SHP77 treated with DMSO at 0.1 percent for 48 hours (cell line): ENCODE data around the gene SIM1.
"Not testable (repeated sequence)": the region's sequence is repeated elsewhere in the genome, so short reads cannot be mapped to it uniquely, and the experiment has no call there.

Source experiments
- DNase-seq: peaks from one replicate; lab custom pipeline; 2025; lab: John Stamatoyannopoulos, UW

The SIM1 gene

DNA sequence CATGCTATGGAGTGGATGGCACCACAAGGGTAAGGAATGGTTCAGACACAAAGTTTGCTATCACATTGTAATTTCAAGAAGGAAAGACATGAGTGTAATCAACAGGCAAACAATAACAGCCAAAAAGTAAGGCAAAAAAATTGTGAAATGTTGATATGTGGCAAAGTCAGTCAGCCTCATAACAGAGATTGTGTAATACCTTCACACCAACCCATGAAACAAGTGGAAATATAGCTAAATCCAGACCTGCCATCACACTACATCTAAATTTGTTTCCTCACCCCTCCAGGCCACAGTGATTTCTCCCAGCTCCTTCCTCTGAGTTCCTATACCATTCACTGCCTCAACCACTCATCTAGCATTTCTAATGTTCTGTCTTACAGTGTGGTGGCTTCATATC lies 37.3 kb downstream of the SIM1 start:
- no peak for DNase-seq

DNA sequence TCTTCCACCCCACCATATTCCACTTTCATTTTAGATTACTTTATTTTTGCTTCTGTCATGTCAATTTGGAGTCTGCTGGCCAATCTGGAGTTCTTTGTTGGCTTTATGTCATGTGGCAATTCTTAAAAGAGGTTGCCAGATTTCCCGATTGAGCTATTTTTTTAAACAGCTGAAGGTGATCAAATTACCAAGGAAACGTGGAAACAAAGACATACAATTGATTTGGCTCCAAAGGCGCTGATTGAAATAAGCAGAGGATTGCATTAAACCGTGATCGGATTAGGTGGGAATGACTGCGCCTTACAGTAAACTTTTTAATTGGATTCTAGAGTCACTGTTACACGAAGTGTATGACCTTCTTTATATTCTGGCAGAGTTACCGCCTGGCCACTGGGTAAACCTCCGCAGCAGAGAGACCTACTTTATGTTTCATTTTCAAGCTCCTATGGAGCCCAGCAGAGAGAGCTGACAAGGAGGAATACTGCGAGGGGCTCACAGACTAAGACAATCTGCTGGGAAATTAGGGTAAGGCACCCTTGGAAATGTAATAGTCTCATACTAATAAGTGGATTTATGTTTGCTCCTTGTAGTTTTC lies 37.9 kb downstream of the SIM1 start:
- no peak for DNase-seq

DNA sequence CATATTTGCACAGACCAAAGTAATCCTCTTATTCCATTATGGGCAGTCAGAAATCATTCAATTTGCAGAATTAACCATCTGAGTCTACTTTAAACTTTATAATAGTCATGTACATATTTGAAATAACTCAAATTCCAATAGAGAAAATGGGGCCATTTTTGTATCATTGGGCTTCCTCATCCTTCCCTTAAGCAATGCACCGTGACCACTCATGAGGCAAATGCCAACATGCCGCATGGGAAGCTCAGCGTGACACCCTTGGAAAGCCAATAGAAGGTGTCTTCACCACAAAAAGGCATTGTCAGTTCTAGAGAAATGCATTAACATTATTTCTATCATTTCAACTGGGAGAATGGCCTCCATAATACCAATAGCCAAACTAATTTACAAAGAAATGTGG lies 38.5 kb downstream of the SIM1 start:
- DNase-seq, result no peak

DNA sequence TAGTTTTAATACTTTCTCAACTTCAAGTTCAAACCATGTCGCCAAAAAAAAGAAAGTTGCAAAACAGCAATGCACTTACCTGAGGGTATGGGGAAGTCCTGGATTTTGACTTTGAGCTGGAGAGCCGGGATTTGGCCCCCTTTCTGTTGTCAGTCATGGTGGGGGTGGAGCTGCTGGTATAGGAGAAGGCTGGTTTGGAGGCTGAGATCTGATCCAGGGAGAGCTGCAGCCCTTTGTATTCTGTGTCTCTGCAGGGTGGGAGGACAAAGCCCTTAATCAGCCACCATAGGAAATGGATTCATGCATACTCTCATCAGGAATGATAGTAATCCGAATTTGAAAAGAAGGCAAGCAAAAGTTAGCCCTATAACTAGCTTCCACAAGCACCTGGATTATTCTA lies 44.0 kb downstream of the SIM1 start:
- no peak for DNase-seq

DNA sequence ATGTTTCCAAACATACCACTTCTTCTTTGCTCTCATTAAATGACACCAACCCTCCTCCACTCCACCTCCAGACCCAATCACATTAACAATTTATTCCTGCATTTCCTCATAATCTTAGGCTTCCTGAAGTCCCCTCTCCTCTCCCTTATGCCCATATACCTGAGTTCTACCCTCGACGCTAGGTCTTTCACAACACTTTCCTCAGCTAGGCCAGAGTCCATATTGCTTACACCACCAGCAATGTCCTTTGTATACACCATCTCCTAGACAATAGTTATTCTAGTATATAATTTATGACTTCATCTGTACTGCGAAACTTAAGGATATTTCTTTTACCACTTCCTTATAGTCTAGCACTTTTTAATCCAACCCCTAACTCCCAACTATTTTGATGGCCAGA lies 47.7 kb downstream of the SIM1 start:
- no peak for DNase-seq

DNA sequence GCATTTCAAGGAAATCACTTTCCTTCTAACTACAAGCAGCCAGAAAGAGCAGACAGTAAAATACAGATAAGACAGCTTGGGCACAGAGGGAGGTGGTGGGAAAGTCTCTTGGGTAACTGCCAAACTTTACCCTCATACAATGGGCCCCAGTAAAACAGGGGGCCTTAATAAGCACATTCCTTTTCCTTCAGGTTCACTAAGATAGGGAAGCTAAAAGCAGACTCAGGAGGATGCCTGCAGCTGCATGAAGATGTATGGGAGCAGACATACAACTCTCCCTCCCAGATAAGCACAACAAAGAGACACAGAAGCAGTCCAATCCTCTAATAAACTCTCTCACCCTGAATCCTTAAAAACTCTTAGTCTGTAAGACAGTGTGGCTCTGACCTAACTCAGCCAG lies 49.0 kb downstream of the SIM1 start:
- no peak for DNase-seq

DNA sequence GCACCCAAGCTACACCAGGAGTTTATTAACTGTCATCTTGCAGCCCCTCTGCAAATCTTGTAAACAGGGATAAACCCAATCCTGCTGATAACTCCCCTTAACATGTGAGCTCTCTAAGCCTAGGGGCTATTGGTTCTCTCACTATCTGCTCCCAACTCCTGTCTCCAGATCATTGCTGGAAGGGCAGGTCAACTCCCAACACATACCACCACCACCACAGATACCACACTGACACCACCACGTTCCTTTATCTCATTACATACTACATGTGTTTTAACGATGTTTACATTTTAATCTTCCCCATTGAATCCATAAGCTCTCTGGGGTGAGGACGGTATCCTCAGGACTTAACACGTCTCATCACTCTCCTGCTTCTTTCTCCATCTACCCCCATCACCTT lies 51.8 kb downstream of the SIM1 start:
- DNase-seq, result no peak

DNA sequence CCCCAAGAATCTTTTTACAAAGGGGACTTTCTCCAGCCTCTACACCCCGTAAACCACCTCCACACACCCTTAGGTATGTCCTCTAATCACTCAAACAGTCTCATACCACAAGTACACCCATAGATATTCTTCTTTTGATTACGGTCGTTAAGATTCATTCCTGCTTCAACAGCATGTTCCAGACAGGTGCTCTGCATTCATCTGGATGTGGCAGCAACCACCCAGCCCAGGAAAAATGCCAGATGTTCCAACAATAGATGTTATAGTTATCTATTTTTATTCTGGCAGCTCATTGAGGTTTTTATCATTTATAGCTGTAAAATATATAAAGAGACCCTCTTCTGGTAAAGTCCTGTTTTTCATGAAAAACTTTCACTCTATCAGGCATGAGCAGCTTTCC lies 60.7 kb downstream of the SIM1 start:
- no peak for DNase-seq

DNA sequence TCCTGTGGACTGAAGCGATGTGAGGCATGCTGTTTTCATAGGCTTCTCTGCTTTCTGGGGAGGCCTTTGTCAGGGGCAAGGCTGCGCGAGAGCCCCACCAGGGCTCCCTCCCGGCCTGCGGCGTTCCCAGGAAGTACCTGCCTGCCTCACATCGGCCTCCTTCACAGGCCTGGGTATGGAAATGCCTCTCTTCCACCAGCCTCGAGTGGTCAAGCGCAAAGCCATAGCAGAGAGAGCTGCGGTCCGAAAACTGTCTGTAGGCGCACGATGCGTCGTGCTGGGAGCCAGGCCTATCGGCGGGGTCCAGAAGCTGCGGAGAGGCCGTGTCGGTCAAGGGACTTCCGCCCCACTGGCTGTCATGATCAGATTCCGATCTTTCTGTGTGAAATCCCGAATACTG lies 71.2 kb downstream of the SIM1 start:
- no peak for DNase-seq

DNA sequence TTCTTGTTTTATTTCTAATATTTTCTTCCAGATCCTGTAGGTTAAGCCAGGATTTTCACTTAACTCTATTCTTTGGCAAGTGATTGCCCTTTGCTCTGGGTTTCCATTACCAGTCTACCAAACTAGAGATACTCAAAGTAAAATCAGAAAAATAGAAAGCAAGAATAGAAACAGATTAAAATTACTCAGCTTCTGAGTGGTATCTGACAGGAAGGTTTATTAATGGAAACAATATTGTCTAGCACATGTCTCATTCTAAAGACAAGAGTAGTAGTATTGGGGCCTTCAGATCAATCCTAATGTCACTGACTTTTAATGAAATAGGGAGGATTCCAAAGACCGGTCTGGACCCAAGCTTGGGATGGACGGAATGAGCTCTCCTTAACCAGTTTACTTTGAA lies 72.3 kb downstream of the SIM1 start:
- DNase-seq, result no peak

DNA sequence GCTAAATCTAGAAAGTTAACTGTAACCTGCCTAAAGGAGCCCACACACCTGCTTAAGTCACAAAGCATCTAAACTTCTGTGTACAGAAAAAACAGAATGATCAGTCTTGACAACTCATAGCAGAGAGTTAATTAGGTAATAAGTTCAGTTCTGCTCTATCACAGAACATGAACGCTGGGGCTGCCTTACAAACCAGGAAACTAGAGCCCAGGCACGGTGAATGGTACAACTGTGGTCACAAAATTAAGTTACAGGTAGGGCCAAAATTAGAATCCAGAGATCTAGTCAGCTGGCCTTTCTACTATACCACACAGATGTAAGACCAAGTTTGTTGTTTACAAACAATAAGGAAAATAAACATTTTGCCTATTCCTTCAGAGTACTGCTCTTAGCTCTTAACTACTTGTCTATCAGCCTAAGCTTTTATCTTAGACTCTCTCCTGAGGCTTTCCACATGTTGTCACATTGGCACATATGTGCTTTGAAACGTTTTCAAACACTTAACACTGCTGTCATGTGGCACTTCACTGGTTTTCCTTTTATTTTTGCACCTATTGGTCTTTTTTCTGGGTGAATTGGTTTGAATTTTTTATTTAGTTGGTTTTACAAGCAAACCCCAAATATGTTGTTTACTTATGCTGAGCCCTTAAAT lies 75.7 kb downstream of the SIM1 start:
- DNase-seq, result no peak

DNA sequence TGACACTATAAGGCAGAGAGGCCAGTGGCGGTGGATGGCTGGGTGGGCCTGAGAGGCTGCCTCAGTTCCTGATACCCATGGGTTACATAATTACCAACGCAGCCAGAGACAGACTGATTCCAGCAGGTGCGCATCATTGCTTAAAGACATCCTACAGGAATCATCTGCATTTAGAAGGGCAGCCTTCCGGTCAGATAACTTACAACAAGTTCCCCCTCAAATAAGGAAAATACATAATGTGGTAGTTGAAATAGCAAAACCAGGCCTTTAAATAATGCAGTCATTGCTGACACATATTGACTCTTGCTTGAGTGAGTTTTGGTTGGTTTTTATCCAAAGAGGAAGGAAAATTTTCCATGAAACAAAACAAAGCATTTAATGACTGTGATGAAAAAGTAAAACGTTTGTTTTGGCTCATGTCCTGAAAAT lies 81.9 kb downstream of the SIM1 start:
- no peak for DNase-seq

DNA sequence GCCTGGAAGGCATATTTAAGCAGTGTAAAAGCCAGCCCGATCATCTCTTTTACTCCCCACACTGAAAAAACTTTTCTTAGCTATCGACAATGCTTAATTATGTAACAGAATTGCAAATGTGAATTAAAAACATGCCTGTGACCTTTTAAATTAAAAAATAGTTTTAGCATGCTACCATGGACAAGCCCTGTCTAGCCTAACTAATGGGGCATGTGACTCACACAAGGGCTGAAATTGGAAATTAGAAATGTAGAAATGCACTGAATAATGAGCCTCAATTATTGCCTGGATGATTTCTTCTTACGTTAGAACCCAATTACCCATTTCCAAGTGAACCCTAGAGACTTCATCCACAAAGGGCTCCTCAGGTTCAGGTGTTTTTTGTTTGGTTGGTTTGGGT lies 82.7 kb downstream of the SIM1 start:
- DNase-seq, result no peak

DNA sequence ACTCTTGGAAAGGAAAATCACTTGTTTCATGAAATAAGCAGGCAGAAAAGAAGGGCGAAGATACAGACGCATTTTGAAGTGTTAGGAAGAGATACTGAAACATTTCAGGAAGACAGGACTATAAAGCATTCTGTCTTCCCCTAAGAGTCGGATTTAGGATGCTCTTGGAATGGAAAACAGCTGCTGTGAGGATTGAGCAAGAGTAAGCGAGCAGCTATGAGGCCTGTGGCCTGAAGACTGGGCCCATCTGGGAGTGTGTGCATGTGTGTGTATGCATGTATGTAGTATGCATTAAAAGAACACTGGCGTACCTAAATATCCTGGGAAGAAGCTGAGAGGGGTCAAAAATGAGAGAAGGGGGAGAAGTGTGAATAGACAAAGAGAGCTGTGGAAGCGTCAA lies 83.6 kb downstream of the SIM1 start:
- DNase-seq, result no peak

DNA sequence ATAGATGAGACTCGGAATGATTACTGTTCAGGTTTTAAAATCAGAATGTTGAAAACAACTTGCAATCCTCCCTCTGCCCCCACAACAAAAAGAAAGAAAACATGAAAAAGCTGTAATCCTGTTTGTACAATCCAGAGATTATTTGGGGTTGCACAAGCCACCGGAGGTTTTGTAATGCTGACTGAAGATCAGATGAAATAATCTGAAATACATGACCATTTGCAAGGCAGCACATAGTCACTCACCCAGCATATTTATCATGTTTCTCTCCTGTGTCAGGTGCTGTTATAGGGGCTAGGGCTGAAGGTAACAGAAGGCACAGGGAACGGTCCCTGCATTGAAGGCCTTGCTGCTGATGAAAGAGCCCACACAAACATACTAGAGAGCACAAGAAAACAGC lies 85.3 kb downstream of the SIM1 start:
- no peak for DNase-seq

DNA sequence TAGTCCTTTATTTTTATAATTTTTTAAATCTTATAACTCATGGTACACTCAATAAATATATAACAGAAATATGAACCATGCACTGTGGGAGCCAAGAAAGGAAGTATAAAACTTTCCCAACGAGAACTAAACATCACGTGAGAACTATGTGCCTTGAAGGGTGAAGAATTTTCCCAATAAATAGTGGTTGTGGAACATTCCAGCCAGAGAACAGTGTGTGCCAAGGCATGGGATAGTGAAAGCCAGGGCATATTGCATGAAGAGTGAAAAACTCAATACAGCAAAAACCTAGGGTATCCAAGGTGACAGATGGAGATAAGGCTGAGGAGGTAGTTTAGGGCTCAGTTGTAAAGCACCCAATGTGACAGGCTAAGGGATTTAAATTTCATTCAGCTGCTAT lies 86.1 kb downstream of the SIM1 start:
- no peak for DNase-seq

DNA sequence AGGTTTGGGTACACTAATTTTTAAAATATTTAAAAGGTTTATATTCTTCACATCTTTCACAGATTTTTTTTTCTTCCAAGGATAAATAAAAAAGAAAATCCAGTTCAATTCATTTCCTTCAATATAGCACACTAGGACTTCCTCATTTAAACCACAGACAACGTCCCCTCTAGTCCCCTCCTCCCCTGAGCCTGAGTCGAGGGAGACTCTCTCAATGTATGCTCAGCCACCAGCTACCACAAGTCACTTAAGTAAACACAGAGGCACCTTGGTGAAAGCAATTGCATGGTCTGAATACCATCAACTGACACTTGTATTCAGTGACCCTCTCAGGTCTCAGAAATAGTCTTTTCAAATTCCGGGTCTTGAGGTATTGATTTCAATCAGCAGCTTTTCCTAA lies 88.6 kb downstream of the SIM1 start:
- peak; percentile 17 for DNase-seq

DNA sequence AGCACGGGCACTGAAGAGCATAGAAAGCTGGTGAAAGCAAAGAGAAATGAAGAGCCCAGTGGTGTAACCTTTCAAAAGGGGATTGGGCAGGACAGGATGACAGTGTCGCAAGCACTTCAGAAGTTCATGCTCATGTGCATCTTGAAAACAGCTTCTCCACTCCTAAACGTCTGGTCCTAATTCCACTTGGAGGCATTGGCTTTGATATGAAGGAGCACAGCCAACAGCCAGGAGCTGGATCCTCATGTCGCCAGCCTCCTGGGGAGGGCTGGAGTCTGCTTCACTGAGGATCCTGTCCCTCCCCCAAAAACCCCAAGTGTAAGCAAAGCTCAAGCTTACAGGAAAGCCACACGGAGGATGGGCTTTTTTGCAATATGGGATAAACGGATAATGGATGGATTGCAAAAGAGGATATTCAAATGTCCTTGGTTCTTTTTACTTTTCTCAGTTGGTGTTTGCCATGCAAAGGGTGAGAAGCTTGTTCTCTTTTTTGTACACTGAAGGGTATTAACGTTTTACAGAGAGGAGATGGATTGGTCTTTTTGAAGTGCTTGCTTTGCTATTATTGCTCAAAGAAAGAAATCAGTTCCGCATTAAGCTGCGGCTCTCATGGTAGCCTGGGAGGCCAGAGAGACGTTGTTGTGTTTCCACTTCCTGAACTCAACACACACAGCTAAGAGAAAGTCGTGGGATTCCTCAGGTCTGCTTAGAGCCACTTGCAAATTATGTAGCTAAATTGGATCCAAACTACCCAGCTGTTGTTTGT lies 92.2 kb downstream of the SIM1 start:
- no peak for DNase-seq

DNA sequence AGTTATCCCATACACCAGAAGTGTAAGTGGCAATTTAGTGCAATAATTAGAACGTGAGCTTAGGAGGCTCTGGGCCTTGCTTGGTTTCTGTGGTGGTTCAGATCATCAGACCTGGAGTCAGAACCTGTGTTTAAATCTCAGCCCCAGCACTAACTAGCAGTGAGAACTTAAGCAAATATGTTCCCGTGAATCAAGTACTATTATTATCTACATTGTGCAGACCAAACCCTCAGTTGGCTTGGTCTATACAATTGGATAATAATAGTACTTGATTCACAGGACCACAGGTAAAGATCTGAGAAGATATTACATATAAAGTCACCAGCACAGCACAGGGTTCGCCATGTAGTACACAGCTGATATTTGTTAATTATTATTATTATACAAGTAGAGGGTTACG lies 93.1 kb downstream of the SIM1 start:
- DNase-seq, result no peak

DNA sequence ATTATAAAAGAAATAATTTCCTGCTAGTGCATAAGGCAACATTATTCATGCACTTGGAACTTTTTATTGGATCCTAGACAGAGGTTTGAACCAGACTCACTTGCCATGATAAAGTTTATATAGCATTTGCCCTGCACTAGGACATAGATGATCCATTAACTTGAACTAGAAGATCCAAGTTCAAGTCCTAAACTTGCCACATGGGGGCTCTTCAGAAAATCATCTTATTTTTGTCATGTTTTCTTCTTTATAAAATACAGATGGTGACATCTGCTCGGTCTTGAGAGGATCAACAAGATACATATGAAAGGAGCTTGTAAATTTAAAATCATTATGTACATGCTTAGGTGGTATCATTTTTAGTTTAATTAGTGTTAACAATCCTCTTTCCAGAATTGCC lies 94.5 kb downstream of the SIM1 start:
- DNase-seq, result no peak

DNA sequence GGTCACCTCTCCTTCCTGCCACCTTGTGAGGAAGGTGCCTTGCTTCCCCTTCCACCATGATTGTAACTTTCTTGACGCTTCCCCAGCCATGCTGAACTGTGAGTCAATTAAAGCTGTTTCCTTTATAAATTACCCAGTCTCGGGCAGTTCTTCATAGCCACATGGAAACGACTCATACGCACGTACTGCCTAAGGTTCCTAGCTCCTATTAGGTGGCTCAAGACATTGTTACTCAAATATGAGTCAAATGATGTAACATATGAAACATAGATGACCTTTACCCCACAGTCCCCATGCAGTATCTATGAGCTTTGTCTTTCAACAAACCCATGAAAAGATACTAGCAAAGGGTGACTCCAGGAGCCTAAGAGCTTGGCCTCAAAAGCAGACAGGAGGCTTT lies 98.3 kb downstream of the SIM1 start:
- no peak for DNase-seq

DNA sequence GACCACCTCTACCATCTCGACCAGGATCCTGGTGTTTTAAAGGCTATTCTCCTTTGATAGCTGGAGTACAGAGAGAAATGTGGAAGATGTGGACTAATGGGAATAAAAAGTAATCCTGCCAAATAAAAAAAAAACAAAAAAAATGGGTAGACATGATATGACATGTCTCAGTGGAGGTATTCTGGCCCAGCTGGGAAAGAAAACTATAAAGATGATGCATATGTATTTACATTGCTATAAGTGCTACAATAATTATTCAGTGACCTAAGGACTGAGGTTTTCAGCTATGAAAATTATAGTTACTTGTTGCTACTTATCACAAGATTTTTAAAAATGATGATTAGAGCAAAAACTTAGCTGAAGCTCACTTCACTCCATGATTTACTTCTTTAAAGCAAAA lies 101.1 kb downstream of the SIM1 start:
- DNase-seq, result no peak

DNA sequence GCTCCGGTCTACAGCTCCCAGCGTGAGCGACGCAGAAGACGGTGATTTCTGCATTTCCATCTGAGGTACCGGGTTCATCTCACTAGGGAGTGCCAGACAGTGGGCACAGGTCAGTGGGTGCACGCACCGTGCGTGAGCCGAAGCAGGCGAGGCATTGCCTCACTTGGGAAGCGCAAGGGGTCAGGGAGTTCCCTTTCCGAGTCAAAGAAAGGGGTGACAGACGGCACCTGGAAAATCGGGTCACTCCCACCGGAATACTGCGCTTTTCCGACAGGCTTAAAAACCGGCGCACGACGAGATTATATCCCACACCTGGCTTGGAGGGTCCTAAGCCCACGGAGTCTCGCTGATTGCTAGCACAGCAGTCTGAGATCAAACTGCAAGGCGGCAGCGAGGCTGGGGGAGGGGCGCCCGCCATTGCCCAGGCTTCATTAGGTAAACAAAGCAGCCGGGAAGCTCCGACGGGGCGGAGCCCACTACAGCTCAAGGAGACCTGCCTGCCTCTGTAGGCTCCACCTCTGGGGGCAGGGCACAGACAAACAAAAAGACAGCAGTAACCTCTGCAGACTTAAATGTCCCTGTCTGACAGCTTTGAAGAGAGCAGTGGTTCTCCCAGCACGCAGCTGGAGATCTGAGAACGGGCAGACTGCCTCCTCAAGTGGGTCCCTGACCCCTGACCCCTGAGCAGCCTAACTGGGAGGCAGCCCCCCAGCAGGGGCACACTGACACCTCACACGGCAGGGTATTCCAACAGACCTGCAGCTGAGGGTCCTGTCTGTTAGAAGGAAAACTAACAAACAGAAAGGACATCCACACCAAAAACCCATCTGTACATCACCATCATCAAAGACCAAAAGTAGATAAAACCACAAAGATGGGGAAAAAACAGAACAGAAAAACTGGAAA lies 109.7 kb downstream of the SIM1 start:
- DNase-seq, result not testable (repeated sequence)
